Breast epithelium (tissue), 4 donors: ENCODE data around the gene SPATA21. TPM values are rescaled to one million over a fixed set of nuclear protein-coding genes. Genes with fewer than 3 reads are reported as not detected.

Source experiments
- DNase-seq, 2 donors: peaks; one replicate each; pipeline ENCODE4 v3.0.0-alpha.2; 2019; ENCODE audit warnings: low spot score in 2 of 2
- H3K27ac ChIP-seq, 2 donors: fragments of 200-600 bp; sonication (generic) in 1 of 2; one replicate each; pipeline ENCODE4 v1.5.1; 2016 to 2019; ENCODE audit warnings: mild to moderate bottlenecking in 1 of 2
- H3K27me3 ChIP-seq, 2 donors: fragments of 200-600 bp; sonication (generic) in 1 of 2; one replicate each; pipeline versions ENCODE4 v1.5.1 to v1.6.0; 2017 to 2019; ENCODE audit warnings: control low read depth in 1 of 2, mild to moderate bottlenecking in 1 of 2
- H3K36me3 ChIP-seq: fragments of 200-600 bp; one replicate; pipeline ENCODE4 v1.5.1; 2019
- H3K4me1 ChIP-seq, 2 donors: fragments of 200-600 bp; sonication (generic); one replicate each; pipeline ENCODE4 v1.5.1; 2016 to 2019; ENCODE audit warnings: control low read depth in 1 of 2
- H3K4me3 ChIP-seq, 3 donors: fragments of 200-600 bp; sonication (generic); 1 replicate in 2 of 3; 2 replicates in 1 of 3; pipeline ENCODE4 v1.5.1; 2016 to 2019; ENCODE audit warnings: mild to moderate bottlenecking in 3 of 3, moderate library complexity in 2 of 3
- H3K9me3 ChIP-seq, 2 donors: fragments of 200-600 bp; sonication (generic) in 1 of 2; one replicate each; pipeline ENCODE4 v1.5.1; 2016 to 2019; ENCODE audit warnings: control low read depth in 1 of 2
- POLR2A ChIP-seq: fragments of 450-650 bp; IDR thresholded peaks from one replicate; pipeline ENCODE4 v1.6.1; 2016; ENCODE audit warnings: antibody characterized with exemption, mild to moderate bottlenecking, moderate library complexity
- POLR2AphosphoS5 ChIP-seq, 3 donors: sonication (generic); formaldehyde crosslinking; IDR thresholded peaks; one replicate each; pipeline ENCODE4 v1.6.1; 2017; ENCODE audit warnings: antibody characterized with exemption in 3 of 3
- intact Hi-C: fragments of 100-400 bp; cut with DNase I; formaldehyde crosslinking; loops from one replicate; pipeline ENCODE4 v1.15.1; 2023; ENCODE audit warnings: low total_unique reads
- total RNA-seq, 3 donors: library from RNA; depleted of rRNA; stranded (reverse); fragments of >200 nt; gene quantifications; one replicate each; pipeline ENCODE4 v1.1.0, GENCODE V29; 2016
- TF ChIP-seq, protein P1 (sequence below), 3 donors: fragments of 450-650 bp; IDR thresholded peaks; one replicate each; pipeline ENCODE4 v1.5.1; 2016 to 2017; ENCODE audit warnings: antibody characterized with exemption in 3 of 3, mild to moderate bottlenecking in 3 of 3, moderate library complexity in 3 of 3

Gene SPATA21
- total RNA-seq, 3 donors from 2014 or later, result not detected

DNA sequence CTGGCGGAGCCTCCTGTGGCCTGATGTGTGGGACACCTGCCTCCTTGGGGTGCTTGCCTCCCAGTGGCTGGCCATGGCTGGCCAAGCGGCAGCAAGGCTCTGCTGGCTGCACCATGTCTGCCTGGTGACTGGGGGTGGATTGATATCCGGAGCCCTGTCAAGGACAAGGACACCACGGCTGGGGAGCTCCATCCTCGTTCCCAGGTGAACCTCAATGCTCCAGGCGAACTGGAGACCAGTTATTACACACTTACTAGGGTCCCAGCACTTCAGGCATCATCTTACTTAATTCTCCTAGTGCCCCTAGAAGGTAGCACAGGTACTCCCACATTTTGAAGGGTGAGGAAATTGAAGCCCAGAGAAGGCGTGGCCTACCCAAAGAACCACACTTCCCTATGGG is 15.2 kb downstream of the SPATA21 start:
- Histone ChIP-seq H3K4me1 (no peaks in the 10 kb centered on the region), H3K4me3 (no peak overlapping the region), H3K9me3 (no peaks in the 10 kb centered on the region), H3K36me3 (no peaks in the 10 kb centered on the region), H3K27me3 (no peaks in the 10 kb centered on the region), H3K27ac (no peak overlapping the region)
- intact Hi-C loops, result no loop called here
- no peak for TF ChIP-seq POLR2A
- TF ChIP-seq, protein P1, sequence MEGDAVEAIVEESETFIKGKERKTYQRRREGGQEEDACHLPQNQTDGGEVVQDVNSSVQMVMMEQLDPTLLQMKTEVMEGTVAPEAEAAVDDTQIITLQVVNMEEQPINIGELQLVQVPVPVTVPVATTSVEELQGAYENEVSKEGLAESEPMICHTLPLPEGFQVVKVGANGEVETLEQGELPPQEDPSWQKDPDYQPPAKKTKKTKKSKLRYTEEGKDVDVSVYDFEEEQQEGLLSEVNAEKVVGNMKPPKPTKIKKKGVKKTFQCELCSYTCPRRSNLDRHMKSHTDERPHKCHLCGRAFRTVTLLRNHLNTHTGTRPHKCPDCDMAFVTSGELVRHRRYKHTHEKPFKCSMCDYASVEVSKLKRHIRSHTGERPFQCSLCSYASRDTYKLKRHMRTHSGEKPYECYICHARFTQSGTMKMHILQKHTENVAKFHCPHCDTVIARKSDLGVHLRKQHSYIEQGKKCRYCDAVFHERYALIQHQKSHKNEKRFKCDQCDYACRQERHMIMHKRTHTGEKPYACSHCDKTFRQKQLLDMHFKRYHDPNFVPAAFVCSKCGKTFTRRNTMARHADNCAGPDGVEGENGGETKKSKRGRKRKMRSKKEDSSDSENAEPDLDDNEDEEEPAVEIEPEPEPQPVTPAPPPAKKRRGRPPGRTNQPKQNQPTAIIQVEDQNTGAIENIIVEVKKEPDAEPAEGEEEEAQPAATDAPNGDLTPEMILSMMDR (IDR thresholded peaks at IDR 0.05), result no peak
- no peak for TF ChIP-seq POLR2AphosphoS5 (IDR thresholded peaks at IDR 0.05)
- DNase-seq, result no peak

DNA sequence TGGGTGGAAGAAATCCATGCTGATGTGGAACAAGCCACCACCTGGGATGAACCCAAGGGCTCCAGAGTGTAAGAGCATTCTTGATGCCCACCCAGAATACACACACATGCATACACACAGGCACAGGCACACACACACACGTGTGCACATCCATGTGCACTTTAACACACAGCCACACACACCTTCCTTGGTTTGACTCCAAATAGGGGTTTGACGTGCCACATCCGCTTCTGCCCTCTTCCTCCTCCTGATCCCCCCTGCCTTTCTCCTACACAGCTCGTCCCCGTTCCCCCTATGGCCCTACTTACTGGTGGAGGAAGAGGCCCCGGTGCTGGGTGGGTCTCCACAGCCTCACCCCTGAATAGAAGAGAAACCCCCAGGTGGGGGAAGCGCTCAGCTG is 16.0 kb downstream of the SPATA21 start:
- Histone ChIP-seq H3K27ac (no peak overlapping the region), H3K9me3 (no peaks in the 10 kb centered on the region), H3K36me3 (no peaks in the 10 kb centered on the region), H3K4me3 (no peak overlapping the region), H3K4me1 (no peaks in the 10 kb centered on the region), H3K27me3 (no peaks in the 10 kb centered on the region)
- intact Hi-C loops, result no loop called here
- TF ChIP-seq POLR2AphosphoS5 (IDR thresholded peaks at IDR 0.05), result no peak
- TF ChIP-seq, protein P1 (IDR thresholded peaks at IDR 0.05), result no peak
- no peak for TF ChIP-seq POLR2A
- no peak for DNase-seq

DNA sequence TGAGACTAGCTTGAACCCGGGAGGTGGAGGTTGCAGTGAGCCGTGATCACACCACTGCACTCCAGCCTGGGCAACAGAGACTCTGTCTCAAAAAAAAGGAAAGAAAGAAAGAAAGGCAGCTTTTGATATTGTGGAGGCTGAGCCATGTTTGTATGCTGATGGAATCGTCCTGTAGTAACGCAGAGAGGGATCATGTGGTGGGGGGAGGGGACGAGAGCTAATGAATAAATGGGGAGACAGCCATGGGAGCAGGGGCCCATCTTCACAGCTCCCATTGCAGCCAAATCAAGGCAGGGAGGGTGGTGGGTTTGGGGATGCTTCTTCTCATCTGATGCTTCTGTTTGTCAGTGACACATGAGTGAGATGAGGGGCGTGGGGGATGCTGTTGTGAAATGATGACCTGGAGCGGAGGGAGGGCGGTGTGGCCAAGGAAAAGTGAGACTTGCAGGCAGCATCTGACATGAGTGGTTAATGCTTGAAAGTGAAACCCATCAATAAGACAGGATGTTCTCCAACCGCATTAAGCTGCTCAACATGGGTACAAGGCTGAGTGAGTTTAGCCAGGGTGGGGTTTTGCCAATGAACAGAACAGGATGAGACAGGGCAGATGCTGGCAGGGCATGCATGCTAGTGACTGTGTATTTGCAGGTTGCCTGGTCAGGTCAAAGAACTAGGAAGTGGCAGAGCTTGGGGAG is 16.7 kb downstream of the SPATA21 start:
- Histone ChIP-seq H3K27me3 (no peaks in the 10 kb centered on the region), H3K9me3 (no peaks in the 10 kb centered on the region), H3K36me3 (no peaks in the 10 kb centered on the region), H3K4me3 (no peak overlapping the region), H3K27ac (no peak overlapping the region), H3K4me1 (no peaks in the 10 kb centered on the region)
- no peak for TF ChIP-seq POLR2A
- TF ChIP-seq POLR2AphosphoS5 (IDR thresholded peaks at IDR 0.05), result no peak
- TF ChIP-seq, protein P1 (IDR thresholded peaks at IDR 0.05), result no peak
- DNase-seq, result no peak
- intact Hi-C loops, result no loop called here

DNA sequence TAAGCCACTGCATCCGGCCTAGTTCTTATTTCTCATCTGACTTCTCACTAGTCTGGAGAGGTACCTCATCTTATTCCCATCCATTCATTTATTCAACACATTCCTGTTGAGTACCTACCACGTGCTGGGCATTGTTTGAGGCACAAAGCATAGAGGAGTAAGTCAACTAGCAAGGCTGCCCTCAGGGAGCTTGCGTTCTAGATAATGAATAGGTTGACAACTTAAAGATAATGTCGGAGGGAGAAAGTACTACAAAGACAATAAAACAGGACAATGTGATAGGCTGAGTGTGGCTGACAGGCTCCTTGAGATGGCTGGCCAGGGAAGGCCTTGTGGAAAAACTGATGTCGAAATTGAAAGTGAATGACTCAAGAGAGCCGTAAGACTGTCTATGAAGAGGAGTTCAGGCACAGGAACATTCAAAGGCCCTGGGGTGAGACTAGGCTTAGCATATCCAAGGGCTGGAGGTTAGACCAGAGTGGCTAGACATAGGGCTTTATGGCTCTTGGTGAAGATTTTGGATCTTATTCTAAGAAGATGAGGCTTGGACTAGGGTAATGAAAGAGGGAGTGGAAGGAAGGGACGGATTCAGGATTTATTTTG is 18.3 kb downstream of the SPATA21 start:
- Histone ChIP-seq H3K27ac (no peak overlapping the region), H3K36me3 (no peaks in the 10 kb centered on the region), H3K27me3 (no peaks in the 10 kb centered on the region), H3K4me3 (no peak overlapping the region), H3K9me3 (no peaks in the 10 kb centered on the region), H3K4me1 (no peaks in the 10 kb centered on the region)
- intact Hi-C loops, result no loop called here
- no peak for DNase-seq
- no peak for TF ChIP-seq POLR2AphosphoS5 (IDR thresholded peaks at IDR 0.05)
- no peak for TF ChIP-seq POLR2A
- TF ChIP-seq, protein P1 (IDR thresholded peaks at IDR 0.05), result no peak

DNA sequence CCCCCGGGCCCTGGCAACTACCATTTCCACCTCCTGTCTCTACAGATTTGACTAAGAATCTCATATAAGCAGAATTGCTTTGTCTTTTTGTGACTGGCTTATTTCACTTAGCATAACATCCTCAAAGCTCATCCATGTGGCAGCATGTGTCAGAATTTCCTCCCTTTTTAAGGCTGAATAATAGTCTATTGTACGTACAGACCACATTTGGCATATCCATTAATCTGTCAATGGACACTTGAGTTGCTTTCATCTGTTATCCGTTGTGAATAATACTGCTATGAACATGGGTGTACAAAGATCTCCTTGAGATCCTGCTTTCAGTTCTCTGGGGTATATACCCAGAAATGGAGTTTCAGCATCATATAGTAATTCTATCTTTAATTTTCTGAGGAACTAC is 24.0 kb downstream of the SPATA21 start:
- no peaks in the 10 kb centered on the region for H3K4me1 ChIP-seq
- no peak for DNase-seq
- TF ChIP-seq POLR2AphosphoS5 (IDR thresholded peaks at IDR 0.05), result no peak
- TF ChIP-seq POLR2A, result no peak
- TF ChIP-seq, protein P1 (IDR thresholded peaks at IDR 0.05), result no peak

More for the DNA sequence above, 24.0 kb downstream of the SPATA21 start:
- Histone ChIP-seq H3K9me3 (no peaks in the 10 kb centered on the region), H3K36me3 (no peaks in the 10 kb centered on the region), H3K4me3 (no peak overlapping the region), H3K27ac (no peak overlapping the region), H3K27me3 (no peaks in the 10 kb centered on the region)
- intact Hi-C loops, result no loop called here
